ENCODE data around the gene LARGE1.

DNA sequence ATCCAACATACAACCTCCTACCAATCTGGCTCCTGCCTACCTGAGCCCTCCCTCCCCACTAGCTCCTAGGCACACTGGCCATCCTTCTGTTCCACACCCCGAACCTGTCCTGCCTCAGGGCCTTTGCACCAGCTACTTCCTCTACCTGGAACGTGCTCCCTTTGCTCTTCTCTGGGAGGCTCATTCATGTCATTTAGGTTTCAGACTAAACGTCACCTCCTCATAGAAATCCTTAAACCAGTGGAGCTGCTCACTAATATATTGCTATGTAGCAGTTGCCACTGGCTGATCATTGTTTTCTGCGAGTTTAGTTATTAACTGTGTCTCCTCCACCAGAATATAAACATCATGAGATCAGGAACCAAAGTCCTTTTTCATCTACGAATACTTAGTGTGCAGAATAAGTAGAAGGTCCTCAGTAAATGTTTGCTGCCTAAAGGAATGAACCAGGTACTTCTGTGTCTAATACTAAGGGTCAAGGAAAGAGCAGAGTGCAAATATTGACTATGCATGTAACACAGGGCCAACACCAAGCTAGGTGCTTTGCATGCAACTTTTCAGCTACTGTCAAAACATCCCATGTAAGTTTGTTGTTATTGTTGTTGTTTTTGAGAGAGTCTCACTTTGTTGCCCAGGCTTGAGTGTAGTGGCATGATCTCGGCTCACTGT lies 584.5 kb downstream of the LARGE1 start:
- TF ChIP-seq, protein P1, sequence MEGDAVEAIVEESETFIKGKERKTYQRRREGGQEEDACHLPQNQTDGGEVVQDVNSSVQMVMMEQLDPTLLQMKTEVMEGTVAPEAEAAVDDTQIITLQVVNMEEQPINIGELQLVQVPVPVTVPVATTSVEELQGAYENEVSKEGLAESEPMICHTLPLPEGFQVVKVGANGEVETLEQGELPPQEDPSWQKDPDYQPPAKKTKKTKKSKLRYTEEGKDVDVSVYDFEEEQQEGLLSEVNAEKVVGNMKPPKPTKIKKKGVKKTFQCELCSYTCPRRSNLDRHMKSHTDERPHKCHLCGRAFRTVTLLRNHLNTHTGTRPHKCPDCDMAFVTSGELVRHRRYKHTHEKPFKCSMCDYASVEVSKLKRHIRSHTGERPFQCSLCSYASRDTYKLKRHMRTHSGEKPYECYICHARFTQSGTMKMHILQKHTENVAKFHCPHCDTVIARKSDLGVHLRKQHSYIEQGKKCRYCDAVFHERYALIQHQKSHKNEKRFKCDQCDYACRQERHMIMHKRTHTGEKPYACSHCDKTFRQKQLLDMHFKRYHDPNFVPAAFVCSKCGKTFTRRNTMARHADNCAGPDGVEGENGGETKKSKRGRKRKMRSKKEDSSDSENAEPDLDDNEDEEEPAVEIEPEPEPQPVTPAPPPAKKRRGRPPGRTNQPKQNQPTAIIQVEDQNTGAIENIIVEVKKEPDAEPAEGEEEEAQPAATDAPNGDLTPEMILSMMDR (CRISPR knock-in tag; IDR thresholded peaks at IDR 0.05): no peak
- TF ChIP-seq, protein P2, sequence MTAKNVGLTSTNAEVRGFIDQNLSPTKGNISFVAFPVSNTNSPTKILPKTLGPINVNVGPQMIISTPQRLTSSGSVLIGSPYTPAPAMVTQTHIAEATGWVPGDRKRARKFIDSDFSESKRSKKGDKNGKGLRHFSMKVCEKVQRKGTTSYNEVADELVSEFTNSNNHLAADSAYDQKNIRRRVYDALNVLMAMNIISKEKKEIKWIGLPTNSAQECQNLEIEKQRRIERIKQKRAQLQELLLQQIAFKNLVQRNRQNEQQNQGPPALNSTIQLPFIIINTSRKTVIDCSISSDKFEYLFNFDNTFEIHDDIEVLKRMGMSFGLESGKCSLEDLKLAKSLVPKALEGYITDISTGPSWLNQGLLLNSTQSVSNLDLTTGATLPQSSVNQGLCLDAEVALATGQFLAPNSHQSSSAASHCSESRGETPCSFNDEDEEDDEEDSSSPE (CRISPR knock-in tag; IDR thresholded peaks at IDR 0.05): no peak
- TF ChIP-seq SMAD3 (CRISPR knock-in tag; IDR thresholded peaks at IDR 0.05): peak; percentile 89; the same call in 1 of the 2 replicates
